Measurements from ENCODE around the gene PABPC1L.

Gene PABPC1L

GRCh38 chr20:44946271-44946852 lies 36.5 kb downstream of the PABPC1L start:
- DNase-seq: no peak

GRCh38 chr20:44948107-44948506 lies 38.2 kb downstream of the PABPC1L start:
- DNase-seq: no peak

- DNase-seq: no peak
Observed at GRCh38 chr20:44948513-44948912, 38.7 kb downstream of the PABPC1L start.

- DNase-seq: no peak
Observed at GRCh38 chr20:44950368-44950767, 40.5 kb downstream of the PABPC1L start.

- DNase-seq: no peak
Observed at GRCh38 chr20:44952731-44953130, 42.9 kb downstream of the PABPC1L start.

- DNase-seq: no peak
Observed at GRCh38 chr20:44954211-44954610, 44.4 kb downstream of the PABPC1L start.

GRCh38 chr20:44955270-44955669 lies 45.4 kb downstream of the PABPC1L start:
- DNase-seq: no peak

- no peak for DNase-seq
Observed at GRCh38 chr20:44956410-44956809, 46.5 kb downstream of the PABPC1L start.

GRCh38 chr20:44958276-44958675 lies 48.4 kb downstream of the PABPC1L start:
- DNase-seq: no peak

- no peak for DNase-seq
Observed at GRCh38 chr20:44959082-44959637, 49.3 kb downstream of the PABPC1L start.

GRCh38 chr20:44959638-44960102 lies 49.8 kb downstream of the PABPC1L start:
- peak; percentile 80 for DNase-seq

GRCh38 chr20:44960103-44960852 lies 50.4 kb downstream of the PABPC1L start, which contains the start of gene TOMM34:
TSS of gene TOMM34 (minus strand) at chr20:44960397. CDS start at chr20:44960333, 64 bp downstream.
- peak; percentile 98 for DNase-seq

- no peak for DNase-seq
Observed at GRCh38 chr20:44961011-44961869, 51.4 kb downstream of the PABPC1L start.

GRCh38 chr20:44961870-44962267 lies 52.0 kb downstream of the PABPC1L start:
- no peak for DNase-seq

GRCh38 chr20:44962483-44962882 lies 52.6 kb downstream of the PABPC1L start:
- no peak for DNase-seq

- no peak for DNase-seq
Observed at GRCh38 chr20:44963325-44964215, 53.7 kb downstream of the PABPC1L start.

GRCh38 chr20:44965651-44966029 lies 55.8 kb downstream of the PABPC1L start:
- DNase-seq: no peak

- DNase-seq: peak; percentile 98
Observed at GRCh38 chr20:44966030-44966961, 56.4 kb downstream of the PABPC1L start, which contains the start of gene STK4. TSS of gene STK4 (plus strand) at chr20:44966512. CDS start at chr20:44966569, 57 bp downstream.

- peak; percentile 70 for DNase-seq
Observed at GRCh38 chr20:44967207-44967807, 57.4 kb downstream of the PABPC1L start.

GRCh38 chr20:44969300-44969894 lies 59.5 kb downstream of the PABPC1L start:
- DNase-seq: peak; percentile 72

Measured in activated CD8-positive, alpha-beta memory T cell treated with anti-CD3 and anti-CD28 coated beads for 24 hours (primary cell).